ENCODE results near the gene KNL1.
A peak's percentile ranks its signal among the peaks of the same experiment; 100 is the strongest.
"Not testable (repeated sequence)": the region's sequence is repeated elsewhere in the genome, so short reads cannot be mapped to it uniquely, and the experiment has no call there.

KNL1 gene

GRCh38 chr15:40565333-40566238 lies 28.5 kb upstream of the KNL1 start:
- Histone ChIP-seq H3K27ac (peak overlapping the region; percentile 43 to 96), H3K4me3 (peak overlapping the region; percentile 88)
- TF ChIP-seq CTCF (IDR thresholded peaks at IDR 0.05) = no peak
- no peak for DNase-seq (ENCODE audit: low spot score)

- TF ChIP-seq CTCF (IDR thresholded peaks at IDR 0.05) = no peak
- Histone ChIP-seq H3K4me3 (no peak overlapping the region), H3K27ac (no peak overlapping the region)
- DNase-seq (ENCODE audit: low spot score) = no peak
Measured at GRCh38 chr15:40567111-40567510, 26.9 kb upstream of the KNL1 start.

GRCh38 chr15:40569129-40569953 lies 24.7 kb upstream of the KNL1 start, which contains the start of gene RPUSD2:
TSS of gene RPUSD2 (plus strand) at chr15:40569299. CDS start at chr15:40569338, 39 bp downstream.
- Histone ChIP-seq H3K4me3 (peak within 1 kb of the TSS; percentile 98), H3K27ac (peak within 1 kb of the TSS; percentile 72 to 87)
- no peak for TF ChIP-seq CTCF (IDR thresholded peaks at IDR 0.05)
- DNase-seq (ENCODE audit: low spot score) = peak; percentile 95

- Histone ChIP-seq H3K4me3 (no peak overlapping the region), H3K27ac (no peak overlapping the region)
- DNase-seq (ENCODE audit: low spot score) = no peak
- no peak for TF ChIP-seq CTCF (IDR thresholded peaks at IDR 0.05)
Measured at GRCh38 chr15:40575113-40575512, 18.9 kb upstream of the KNL1 start.

- DNase-seq (ENCODE audit: low spot score) = not testable (repeated sequence)
Measured at GRCh38 chr15:40576914-40577313, 17.1 kb upstream of the KNL1 start.

GRCh38 chr15:40578892-40579291 lies 15.2 kb upstream of the KNL1 start:
- Histone ChIP-seq H3K27ac (no peak overlapping the region), H3K4me3 (no peak overlapping the region)
- no peak for TF ChIP-seq CTCF (IDR thresholded peaks at IDR 0.05)
- DNase-seq (ENCODE audit: low spot score) = no peak

More at GRCh38 chr15:40576914-40577313, 17.1 kb upstream of the KNL1 start:
- H3K27ac ChIP-seq, H3K4me3 ChIP-seq: not testable (repeated sequence)

GRCh38 chr15:40581796-40582195 lies 12.3 kb upstream of the KNL1 start:
- H3K27ac ChIP-seq; H3K4me3 ChIP-seq; DNase-seq (ENCODE audit: low spot score): not testable (repeated sequence)
